Measurements from ENCODE around the gene TTC12.

TTC12 gene

GRCh38 chr11:113314389-113315301, at the start of gene TTC12:
TSS of gene TTC12 (plus strand) at chr11:113314583. CDS start at chr11:113316258, 1,675 bp downstream.
- no peaks in the 10 kb centered on the region for H3K27me3 ChIP-seq (ENCODE audit: insufficient read depth, low read length)
- H3K36me3 ChIP-seq (ENCODE audit: insufficient read depth, low read length) = peaks cover 4% of the 10 kb centered on the region

GRCh38 chr11:113265362-113265761, 49.0 kb upstream of the TTC12 start:
- no peak overlapping the region for H2AFZ ChIP-seq (ENCODE audit: low read depth, low read length)
- H3K4me1 ChIP-seq (ENCODE audit: insufficient read depth, low read length) = peaks cover 3% of the 10 kb centered on the region
- no peaks in the 10 kb centered on the region for H3K36me3 ChIP-seq (ENCODE audit: insufficient read depth, low read length)
- H3K4me3 ChIP-seq (ENCODE audit: low read length) = no peak overlapping the region
- no peaks in the 10 kb centered on the region for H3K9me3 ChIP-seq (ENCODE audit: low read length)
- H3K27me3 ChIP-seq (ENCODE audit: insufficient read depth, low read length) = no peaks in the 10 kb centered on the region

More at GRCh38 chr11:113314389-113315301, at the start of gene TTC12:
- Histone ChIP-seq H2AFZ (ENCODE audit: low read depth, low read length) (peak within 1 kb of the TSS; percentile 74), H3K9me3 (ENCODE audit: low read length) (peaks cover 1% of the 10 kb centered on the region), H3K4me1 (ENCODE audit: insufficient read depth, low read length) (peaks cover 10% of the 10 kb centered on the region), H3K4me3 (ENCODE audit: low read length) (peak within 1 kb of the TSS; percentile 69)

- H3K9me3 ChIP-seq (ENCODE audit: low read length) = no peaks in the 10 kb centered on the region
- H3K27me3 ChIP-seq (ENCODE audit: insufficient read depth, low read length) = no peaks in the 10 kb centered on the region
- no peaks in the 10 kb centered on the region for H3K36me3 ChIP-seq (ENCODE audit: insufficient read depth, low read length)
- H2AFZ ChIP-seq (ENCODE audit: low read depth, low read length) = no peak overlapping the region
- no peak overlapping the region for H3K4me3 ChIP-seq (ENCODE audit: low read length)
- peaks cover 3% of the 10 kb centered on the region for H3K4me1 ChIP-seq (ENCODE audit: insufficient read depth, low read length)
These were observed 46.9 kb upstream of the TTC12 start for GRCh38 chr11:113267493-113267892.

- Histone ChIP-seq H3K4me1 (ENCODE audit: insufficient read depth, low read length) (peaks cover 3% of the 10 kb centered on the region), H3K4me3 (ENCODE audit: low read length) (no peak overlapping the region), H3K27me3 (ENCODE audit: insufficient read depth, low read length) (no peaks in the 10 kb centered on the region), H2AFZ (ENCODE audit: low read depth, low read length) (no peak overlapping the region), H3K36me3 (ENCODE audit: insufficient read depth, low read length) (no peaks in the 10 kb centered on the region), H3K9me3 (ENCODE audit: low read length) (no peaks in the 10 kb centered on the region)
These were observed 45.3 kb upstream of the TTC12 start for GRCh38 chr11:113269096-113269495.

GRCh38 chr11:113269636-113270035, 44.7 kb upstream of the TTC12 start:
- Histone ChIP-seq H3K36me3 (ENCODE audit: insufficient read depth, low read length) (no peaks in the 10 kb centered on the region), H3K4me3 (ENCODE audit: low read length) (no peak overlapping the region), H3K9me3 (ENCODE audit: low read length) (no peaks in the 10 kb centered on the region), H2AFZ (ENCODE audit: low read depth, low read length) (no peak overlapping the region), H3K27me3 (ENCODE audit: insufficient read depth, low read length) (no peaks in the 10 kb centered on the region), H3K4me1 (ENCODE audit: insufficient read depth, low read length) (peaks cover 3% of the 10 kb centered on the region)

GRCh38 chr11:113270080-113270479, 44.3 kb upstream of the TTC12 start:
- no peak overlapping the region for H2AFZ ChIP-seq (ENCODE audit: low read depth, low read length)
- H3K4me3 ChIP-seq (ENCODE audit: low read length) = no peak overlapping the region
- peaks cover 3% of the 10 kb centered on the region for H3K4me1 ChIP-seq (ENCODE audit: insufficient read depth, low read length)
- H3K9me3 ChIP-seq (ENCODE audit: low read length) = no peaks in the 10 kb centered on the region
- no peaks in the 10 kb centered on the region for H3K27me3 ChIP-seq (ENCODE audit: insufficient read depth, low read length)
- no peaks in the 10 kb centered on the region for H3K36me3 ChIP-seq (ENCODE audit: insufficient read depth, low read length)

- no peaks in the 10 kb centered on the region for H3K36me3 ChIP-seq (ENCODE audit: insufficient read depth, low read length)
- no peaks in the 10 kb centered on the region for H3K27me3 ChIP-seq (ENCODE audit: insufficient read depth, low read length)
- H3K9me3 ChIP-seq (ENCODE audit: low read length) = no peaks in the 10 kb centered on the region
- H3K4me3 ChIP-seq (ENCODE audit: low read length) = no peak overlapping the region
- H2AFZ ChIP-seq (ENCODE audit: low read depth, low read length) = no peak overlapping the region
- H3K4me1 ChIP-seq (ENCODE audit: insufficient read depth, low read length) = no peaks in the 10 kb centered on the region
These were observed 42.7 kb upstream of the TTC12 start for GRCh38 chr11:113271551-113272245.

- no peak overlapping the region for H2AFZ ChIP-seq (ENCODE audit: low read depth, low read length)
- H3K9me3 ChIP-seq (ENCODE audit: low read length) = no peaks in the 10 kb centered on the region
- no peaks in the 10 kb centered on the region for H3K36me3 ChIP-seq (ENCODE audit: insufficient read depth, low read length)
- no peaks in the 10 kb centered on the region for H3K4me1 ChIP-seq (ENCODE audit: insufficient read depth, low read length)
- H3K27me3 ChIP-seq (ENCODE audit: insufficient read depth, low read length) = no peaks in the 10 kb centered on the region
- H3K4me3 ChIP-seq (ENCODE audit: low read length) = no peak overlapping the region
These were observed 42.1 kb upstream of the TTC12 start for GRCh38 chr11:113272281-113272680.

GRCh38 chr11:113272927-113273615, 41.3 kb upstream of the TTC12 start:
- H3K9me3 ChIP-seq (ENCODE audit: low read length) = no peaks in the 10 kb centered on the region
- H2AFZ ChIP-seq (ENCODE audit: low read depth, low read length) = no peak overlapping the region
- H3K27me3 ChIP-seq (ENCODE audit: insufficient read depth, low read length) = no peaks in the 10 kb centered on the region
- no peaks in the 10 kb centered on the region for H3K4me1 ChIP-seq (ENCODE audit: insufficient read depth, low read length)
- no peak overlapping the region for H3K4me3 ChIP-seq (ENCODE audit: low read length)
- no peaks in the 10 kb centered on the region for H3K36me3 ChIP-seq (ENCODE audit: insufficient read depth, low read length)

GRCh38 chr11:113273720-113274119, 40.7 kb upstream of the TTC12 start:
- Histone ChIP-seq H3K4me1 (ENCODE audit: insufficient read depth, low read length) (no peaks in the 10 kb centered on the region), H3K36me3 (ENCODE audit: insufficient read depth, low read length) (no peaks in the 10 kb centered on the region), H3K27me3 (ENCODE audit: insufficient read depth, low read length) (no peaks in the 10 kb centered on the region), H3K9me3 (ENCODE audit: low read length) (no peaks in the 10 kb centered on the region), H3K4me3 (ENCODE audit: low read length) (no peak overlapping the region), H2AFZ (ENCODE audit: low read depth, low read length) (no peak overlapping the region)

- H3K4me3 ChIP-seq (ENCODE audit: low read length) = no peak overlapping the region
- no peaks in the 10 kb centered on the region for H3K36me3 ChIP-seq (ENCODE audit: insufficient read depth, low read length)
- H3K9me3 ChIP-seq (ENCODE audit: low read length) = no peaks in the 10 kb centered on the region
- H3K4me1 ChIP-seq (ENCODE audit: insufficient read depth, low read length) = no peaks in the 10 kb centered on the region
- H2AFZ ChIP-seq (ENCODE audit: low read depth, low read length) = no peak overlapping the region
- no peaks in the 10 kb centered on the region for H3K27me3 ChIP-seq (ENCODE audit: insufficient read depth, low read length)
These were observed 39.4 kb upstream of the TTC12 start for GRCh38 chr11:113274713-113275582.

GRCh38 chr11:113275602-113276001, 38.8 kb upstream of the TTC12 start:
- H3K36me3 ChIP-seq (ENCODE audit: insufficient read depth, low read length) = no peaks in the 10 kb centered on the region
- no peaks in the 10 kb centered on the region for H3K27me3 ChIP-seq (ENCODE audit: insufficient read depth, low read length)

More at GRCh38 chr11:113275602-113276001, 38.8 kb upstream of the TTC12 start:
- no peak overlapping the region for H2AFZ ChIP-seq (ENCODE audit: low read depth, low read length)
- H3K4me1 ChIP-seq (ENCODE audit: insufficient read depth, low read length) = no peaks in the 10 kb centered on the region
- H3K4me3 ChIP-seq (ENCODE audit: low read length) = no peak overlapping the region
- H3K9me3 ChIP-seq (ENCODE audit: low read length) = no peaks in the 10 kb centered on the region

Measured in neuron (in vitro differentiated cells).